GM23248 (cell line): Measurements from ENCODE around the gene OR2G6. TPM values are rescaled to one million over a fixed set of nuclear protein-coding genes. Genes with fewer than 3 reads are reported as not detected.
"Not testable (repeated sequence)": the region's sequence is repeated elsewhere in the genome, so short reads cannot be mapped to it uniquely, and the experiment has no call there.

Experiments
- DNase-seq: peaks from one replicate; pipeline ENCODE4 v3.0.0-alpha.2; 2015
- H2AFZ ChIP-seq: fragments of 200-600 bp; sonication (generic); 2 replicates; pipeline ENCODE4 v1.6.1; 2016; ENCODE audit warnings: antibody characterized with exemption
- H3F3A ChIP-seq: fragments of 200-600 bp; sonication (generic); 2 replicates; pipeline ENCODE4 v1.6.1; 2016; ENCODE audit warnings: mild to moderate bottlenecking, antibody characterized with exemption, mixed run types; ENCODE audit not compliant: insufficient read depth
- H3K27ac ChIP-seq: fragments of 200-600 bp; sonication (generic); 2 replicates; pipeline ENCODE4 v1.5.1; 2016; ENCODE audit warnings: mild to moderate bottlenecking
- H3K27me3 ChIP-seq: fragments of 200-600 bp; sonication (generic); replicated peaks from 2 replicates; pipeline ENCODE4 v1.6.1; 2016; ENCODE audit warnings: mild to moderate bottlenecking; ENCODE audit not compliant: insufficient read depth
- H3K36me3 ChIP-seq: fragments of 200-600 bp; sonication (generic); 2 replicates; pipeline ENCODE4 v1.6.1; 2016; ENCODE audit warnings: low read depth, mild to moderate bottlenecking
- H3K4me1 ChIP-seq: fragments of 200-600 bp; sonication (generic); 2 replicates; pipeline ENCODE4 v1.6.1; 2016; ENCODE audit warnings: mild to moderate bottlenecking; ENCODE audit not compliant: insufficient read depth
- H3K4me2 ChIP-seq: fragments of 200-600 bp; sonication (generic); one replicate; pipeline ENCODE4 v1.6.1; 2016; ENCODE audit warnings: mild to moderate bottlenecking; ENCODE audit not compliant: unreplicated experiment
- H3K4me3 ChIP-seq: fragments of 200-600 bp; sonication (generic); 2 replicates; pipeline ENCODE4 v1.5.1; 2016; ENCODE audit warnings: mild to moderate bottlenecking
- H3K79me2 ChIP-seq: fragments of 200-600 bp; sonication (generic); 2 replicates; pipeline ENCODE4 v1.6.1; 2016; ENCODE audit warnings: mild to moderate bottlenecking; ENCODE audit not compliant: insufficient read depth
- H3K9ac ChIP-seq: fragments of 200-600 bp; sonication (generic); 2 replicates; pipeline ENCODE4 v1.6.1; 2016; ENCODE audit warnings: mild to moderate bottlenecking
- H3K9me2 ChIP-seq: fragments of 200-600 bp; sonication (generic); 2 replicates; pipeline ENCODE4 v1.6.1; 2016; ENCODE audit warnings: mixed run types, mild to moderate bottlenecking, moderate library complexity; ENCODE audit not compliant: insufficient read depth
- H3K9me3 ChIP-seq: fragments of 200-600 bp; sonication (generic); one replicate; pipeline ENCODE4 v1.6.1; 2017; ENCODE audit warnings: low read depth
- H4K20me1 ChIP-seq: fragments of 200-600 bp; sonication (generic); 2 replicates; pipeline ENCODE4 v1.6.0; 2016; ENCODE audit not compliant: insufficient read depth
- WGBS, 2 experiments: methylation state at CpG; one replicate each; pipeline ENCODE4 v1.1.6; 2015 to 2017; ENCODE audit warnings: low lambda C conversion rate in 2 of 2, low coverage in 1 of 2; ENCODE audit errors: missing lambda C conversion rate in 2 of 2; 5-methylcytosine and 5-hydroxymethylcytosine counted together
- in situ Hi-C: fragments of 300-500 bp; cut with MboI; formaldehyde crosslinking; loops from 2 replicates; pipeline ENCODE4 v1.15.0; 2020
- polyA plus RNA-seq: library from polyadenylated mRNA; unstranded; fragments of >200 nt; fragmentation: Nextera tagmentation; extraction: Ambion mirVana; gene quantifications from 2 replicates; pipeline ENCODE4 v1.2.1, GENCODE V29; 2016
- total RNA-seq: library from RNA; depleted of rRNA; stranded (reverse); fragments of >200 nt; shearing (Covaris generic); gene quantifications from 2 replicates; pipeline ENCODE4 v1.2.3, GENCODE V29; 2014

Gene OR2G6
- total and polyA plus RNA-seq, 2 experiments from 2014 or later: not detected

DNA sequence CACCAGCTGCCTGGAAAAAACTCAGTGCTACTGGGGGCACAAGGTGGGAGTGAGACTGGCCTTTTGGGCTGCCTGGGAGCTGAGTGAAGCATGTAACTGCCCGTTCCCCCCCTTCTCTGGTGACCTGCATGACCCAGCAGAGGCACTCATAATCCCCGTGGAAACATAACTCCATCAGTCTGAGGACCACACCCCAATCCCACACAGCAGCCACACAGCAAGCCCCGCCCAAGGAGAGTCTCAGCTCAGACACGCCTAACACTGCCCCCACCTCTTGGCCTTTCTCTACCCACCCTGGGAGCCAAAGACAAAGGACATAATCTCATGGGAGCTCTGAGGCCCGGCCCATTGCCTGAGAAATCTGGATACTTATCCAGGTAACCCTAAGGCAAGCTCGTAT is 43.2 kb downstream of the OR2G6 start:
- H3K27me3 ChIP-seq, in situ Hi-C loops, H3K9ac ChIP-seq, H3K4me3 ChIP-seq, H3F3A ChIP-seq, H3K4me2 ChIP-seq, H2AFZ ChIP-seq, H3K79me2 ChIP-seq, H3K27ac ChIP-seq, DNase-seq, H3K9me2 ChIP-seq, H3K4me1 ChIP-seq, H3K9me3 ChIP-seq, H3K36me3 ChIP-seq, H4K20me1 ChIP-seq: not testable (repeated sequence)
- no CpG with 5 or more reads among the region's 6 CpGs for WGBS, 2 experiments

DNA sequence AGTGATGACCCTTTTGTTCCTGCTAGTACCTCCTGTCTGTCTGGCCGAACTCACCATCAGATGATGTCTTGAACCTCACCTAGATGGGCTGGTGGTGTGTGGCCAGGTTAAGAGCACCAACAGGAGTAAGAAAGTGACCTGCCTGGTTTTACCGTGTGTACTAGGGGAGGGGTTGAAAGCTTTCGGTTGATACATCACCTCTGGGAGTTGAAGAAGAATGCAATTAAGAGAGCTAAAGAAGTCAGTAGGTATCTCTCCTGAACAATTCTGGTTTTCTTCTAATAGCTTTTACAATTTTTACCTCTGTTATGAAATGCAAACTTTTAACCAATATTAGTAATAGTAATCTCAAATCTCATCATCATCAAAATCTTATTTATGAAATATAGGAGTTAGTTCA is 54.8 kb downstream of the OR2G6 start, which contains the start of gene OR2T29:
Gene OR2T29, minus strand, starts transcription at position 101 of the 400 bp plus-strand sequence. CDS start 3,281 bp downstream, outside the sequence.
- H3K4me2 ChIP-seq, DNase-seq, H3K4me3 ChIP-seq, H3K4me1 ChIP-seq, H3K9ac ChIP-seq, in situ Hi-C loops, H3K27ac ChIP-seq, H3K36me3 ChIP-seq, H3K9me3 ChIP-seq, H3F3A ChIP-seq, H4K20me1 ChIP-seq, H3K27me3 ChIP-seq, H2AFZ ChIP-seq, H3K79me2 ChIP-seq, H3K9me2 ChIP-seq: not testable (repeated sequence)
- WGBS, 2 experiments: 34 to 39% methylated on average over 3 of the region's 3 CpGs

DNA sequence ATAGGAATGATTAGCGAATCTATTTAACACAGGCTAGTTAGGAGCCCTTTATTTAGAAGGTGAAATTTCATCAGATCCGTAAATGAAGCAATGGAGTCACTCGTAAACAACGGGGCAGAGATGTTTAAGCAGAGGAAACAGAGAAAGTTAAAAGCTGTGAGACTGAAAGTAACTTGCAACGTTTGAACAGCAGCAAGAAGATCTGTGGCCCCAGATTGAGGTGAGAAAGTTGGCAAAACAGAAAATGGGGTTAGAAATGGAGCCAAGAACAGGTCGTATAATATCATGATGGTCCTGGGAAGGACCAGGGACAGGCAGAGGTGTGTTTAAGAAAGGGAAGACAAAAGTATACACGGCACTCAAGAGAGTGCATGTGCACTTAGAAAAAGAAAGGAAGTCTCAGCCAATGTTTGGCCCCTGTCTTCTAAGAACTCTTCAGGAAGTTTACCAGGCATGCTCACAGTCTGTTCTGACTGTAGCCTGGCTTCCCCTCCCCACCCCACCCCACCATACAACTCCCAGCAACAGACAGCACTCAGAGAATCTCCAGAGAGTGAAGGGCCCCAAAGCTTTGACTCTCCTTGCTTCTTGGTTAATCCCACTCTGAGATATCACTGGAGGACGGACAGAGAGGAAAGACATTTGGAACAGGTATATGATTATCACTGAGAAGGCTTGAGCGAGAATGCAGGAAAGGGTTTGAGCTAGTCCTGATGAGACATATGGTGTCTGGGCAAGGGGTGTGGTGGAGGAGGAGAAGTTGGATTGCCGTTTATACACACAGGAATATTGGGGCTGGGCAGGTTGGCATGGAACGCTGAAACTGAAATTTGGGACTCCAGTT is 57.9 kb downstream of the OR2G6 start:
- H3K27ac ChIP-seq, H3K9me2 ChIP-seq, H3K4me3 ChIP-seq, H3K4me1 ChIP-seq, H3K4me2 ChIP-seq, in situ Hi-C loops, H3F3A ChIP-seq, H3K9ac ChIP-seq, H3K79me2 ChIP-seq, H3K27me3 ChIP-seq, H4K20me1 ChIP-seq, DNase-seq, H3K9me3 ChIP-seq, H3K36me3 ChIP-seq, H2AFZ ChIP-seq: not testable (repeated sequence)
- WGBS, 2 experiments: 9 to 14% methylated on average over 10 to 11 of the region's 11 CpGs

DNA sequence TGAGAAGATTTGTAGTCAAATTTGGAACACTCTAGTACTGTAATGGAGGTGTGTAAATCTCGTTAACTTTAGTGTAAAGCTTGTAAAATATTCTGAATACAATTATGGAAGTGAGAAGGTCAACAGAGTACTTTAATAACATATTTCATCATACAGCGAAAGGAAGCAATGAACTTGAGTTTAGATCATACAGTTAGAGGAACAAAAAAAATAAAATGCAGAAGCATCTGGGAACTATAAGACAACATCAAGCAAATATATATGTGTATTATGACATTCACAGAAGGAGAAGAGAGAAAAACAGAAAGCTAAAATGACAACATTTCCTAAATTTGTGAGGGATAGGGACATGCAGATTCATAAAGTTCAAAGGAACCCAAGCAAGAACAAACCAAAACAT is 61.2 kb downstream of the OR2G6 start:
- H3K36me3 ChIP-seq, H2AFZ ChIP-seq, H3K9me2 ChIP-seq, H3K9ac ChIP-seq, in situ Hi-C loops, H3K9me3 ChIP-seq, H3K4me1 ChIP-seq, H3F3A ChIP-seq, H3K27ac ChIP-seq, H3K4me3 ChIP-seq, H4K20me1 ChIP-seq, H3K79me2 ChIP-seq, DNase-seq, H3K27me3 ChIP-seq, H3K4me2 ChIP-seq: not testable (repeated sequence)
- 3 to 4% methylated on average over 2 of the region's 2 CpGs for WGBS, 2 experiments

DNA sequence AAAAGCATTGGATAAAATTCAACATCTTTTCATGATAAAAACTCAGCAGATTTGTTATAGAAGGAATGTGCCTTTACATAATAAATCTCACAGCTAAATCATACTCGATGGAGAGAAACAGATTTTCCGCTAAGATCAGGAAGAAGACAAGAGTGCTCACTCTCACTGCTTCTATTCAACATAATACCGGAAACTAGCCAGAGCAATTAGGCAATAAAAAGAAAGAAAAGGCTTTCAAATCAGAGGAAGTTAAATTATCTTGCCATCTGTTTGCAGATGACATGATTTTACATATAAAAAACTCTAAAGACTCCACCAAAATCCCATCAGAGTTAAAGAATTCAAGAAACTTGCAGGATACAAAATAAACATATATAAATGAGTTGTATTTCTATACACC is 62.9 kb downstream of the OR2G6 start:
- H3K9me2 ChIP-seq, H3K9ac ChIP-seq, H2AFZ ChIP-seq, H3K79me2 ChIP-seq, DNase-seq, H3K4me2 ChIP-seq, H3F3A ChIP-seq, H3K9me3 ChIP-seq, H3K36me3 ChIP-seq, H3K27ac ChIP-seq, H3K4me3 ChIP-seq, in situ Hi-C loops, H4K20me1 ChIP-seq, H3K27me3 ChIP-seq, H3K4me1 ChIP-seq: not testable (repeated sequence)
- 16 to 25% methylated on average over 3 of the region's 3 CpGs for WGBS, 2 experiments

DNA sequence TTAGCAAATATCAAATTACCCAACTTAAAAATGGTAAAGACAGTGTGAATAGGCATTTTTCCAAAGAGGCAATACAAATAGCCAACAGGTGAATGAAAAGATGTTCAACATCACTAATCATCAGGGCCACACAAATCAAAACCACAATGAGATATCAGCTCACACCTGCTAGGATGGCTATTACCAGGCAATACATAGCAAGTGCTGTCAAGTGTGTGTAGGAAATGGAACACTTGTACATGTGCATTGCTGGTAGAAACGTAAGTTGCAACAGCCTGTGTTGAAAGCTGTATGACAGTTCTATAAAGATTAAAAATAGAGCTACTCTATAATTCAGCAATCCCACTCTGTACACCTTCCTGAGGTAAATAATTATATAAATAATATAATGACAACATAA is 64.2 kb downstream of the OR2G6 start:
- H3K4me2 ChIP-seq, H4K20me1 ChIP-seq, H3K4me3 ChIP-seq, H3K79me2 ChIP-seq, H2AFZ ChIP-seq, H3F3A ChIP-seq, H3K36me3 ChIP-seq, H3K9ac ChIP-seq, H3K27me3 ChIP-seq, in situ Hi-C loops, H3K4me1 ChIP-seq, H3K9me3 ChIP-seq, H3K9me2 ChIP-seq, H3K27ac ChIP-seq, DNase-seq: not testable (repeated sequence)
- no CpG with 5 or more reads among the region's 1 CpG for WGBS, 2 experiments

DNA sequence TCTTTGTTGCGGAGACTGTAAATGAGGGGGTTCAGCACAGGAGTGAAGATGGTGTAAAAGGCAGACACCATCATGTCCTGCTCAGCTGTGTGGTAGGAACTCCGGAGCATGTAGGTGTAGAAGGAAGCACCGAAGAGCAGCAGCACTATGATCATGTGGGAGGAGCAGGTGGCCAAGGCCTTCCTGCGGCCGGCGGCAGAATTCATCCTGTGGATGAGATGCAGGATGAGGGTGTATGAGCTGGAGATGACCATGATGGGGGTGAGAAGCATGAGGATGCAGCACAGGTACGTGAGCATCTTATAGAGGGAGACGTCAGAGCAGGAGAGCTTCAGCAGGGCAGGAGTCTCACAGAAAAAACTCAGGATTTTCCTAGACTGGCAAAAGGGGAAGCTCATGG is 66.0 kb downstream of the OR2G6 start:
- H3F3A ChIP-seq, in situ Hi-C loops, H3K4me2 ChIP-seq, H3K4me3 ChIP-seq, H3K27me3 ChIP-seq, H4K20me1 ChIP-seq, H3K9me2 ChIP-seq, H2AFZ ChIP-seq, H3K79me2 ChIP-seq, H3K27ac ChIP-seq, H3K36me3 ChIP-seq, DNase-seq, H3K9ac ChIP-seq, H3K4me1 ChIP-seq, H3K9me3 ChIP-seq: not testable (repeated sequence)
- WGBS, 2 experiments: 42 to 60% methylated on average over 5 of the region's 8 CpGs

DNA sequence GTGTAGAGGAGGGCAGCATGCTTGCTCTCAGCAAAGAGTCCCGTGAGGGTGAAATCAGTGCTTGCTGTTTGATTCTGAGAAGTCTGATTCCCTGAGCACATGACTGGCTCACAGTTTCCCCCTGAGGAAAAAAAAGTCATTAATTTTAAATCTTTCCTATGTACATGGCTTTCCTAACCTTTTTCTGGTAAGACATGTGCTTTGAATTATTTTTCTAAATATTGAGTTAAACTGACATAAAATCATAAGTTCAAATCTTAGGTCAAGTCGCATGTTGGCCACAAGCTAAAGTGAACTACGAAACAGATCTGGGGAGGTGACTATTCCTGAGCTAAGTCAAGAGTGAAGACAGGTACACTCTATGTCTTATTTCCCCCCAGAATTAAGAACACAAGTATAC is 66.8 kb downstream of the OR2G6 start, which contains the start of gene OR2T34:
Gene OR2T34, minus strand, starts transcription at position 101 of the 400 bp plus-strand sequence. Its CDS starts 0 bp downstream, at position 101.
- H3K27ac ChIP-seq, H3K9me3 ChIP-seq, H3K9ac ChIP-seq, H3F3A ChIP-seq, in situ Hi-C loops, H3K4me2 ChIP-seq, H4K20me1 ChIP-seq, H3K9me2 ChIP-seq, H3K4me1 ChIP-seq, H3K79me2 ChIP-seq, H3K27me3 ChIP-seq, H3K4me3 ChIP-seq, DNase-seq, H3K36me3 ChIP-seq, H2AFZ ChIP-seq: not testable (repeated sequence)
- 26% methylated on average over 3 of the region's 3 CpGs for WGBS, 2 experiments
